Thoracic aorta (tissue), 2 donors: Measurements from ENCODE around the gene DICER1. TPM values are rescaled to one million over a fixed set of nuclear protein-coding genes. Genes with fewer than 3 reads are reported as not detected.

Source experiments
- ATAC-seq: fragments of 150-250 bp; one replicate; pipeline ENCODE4 v1.8.0; 2017; ENCODE audit warnings: low read depth; ENCODE audit not compliant: insufficient number of reproducible peaks, low FRiP score
- DNase-seq: peaks from one replicate; pipeline ENCODE4 v3.0.0-alpha.2; 2020; ENCODE audit warnings: low spot score
- H3K27ac ChIP-seq, 2 donors: fragments of 200-600 bp; sonication (generic); 1 replicate in 1 of 2; 2 replicates in 1 of 2; pipeline ENCODE4 v1.5.1; 2016; ENCODE audit warnings: mild to moderate bottlenecking in 2 of 2, moderate library complexity in 2 of 2
- H3K27me3 ChIP-seq: fragments of 200-600 bp; sonication (generic); replicated peaks from 2 replicates; pipeline ENCODE4 v1.6.0; 2016; ENCODE audit warnings: mild to moderate bottlenecking; ENCODE audit not compliant: insufficient read depth
- H3K36me3 ChIP-seq: fragments of 200-600 bp; sonication (generic); one replicate; pipeline ENCODE4 v1.5.1; 2016
- H3K4me1 ChIP-seq, 2 donors: fragments of 200-600 bp; sonication (generic); 1 replicate in 1 of 2; 2 replicates in 1 of 2; pipeline versions ENCODE4 v1.5.1 to v1.6.0; 2016; ENCODE audit warnings: low read depth in 2 of 2, mild to moderate bottlenecking in 1 of 2; ENCODE audit not compliant: control insufficient read depth in 1 of 2
- H3K4me3 ChIP-seq: fragments of 200-600 bp; sonication (generic); 2 replicates; pipeline ENCODE4 v1.5.1; 2016; ENCODE audit warnings: mild to moderate bottlenecking
- H3K9me3 ChIP-seq: fragments of 200-600 bp; sonication (generic); 2 replicates; pipeline ENCODE4 v1.5.1; 2016
- CTCF ChIP-seq: fragments of 200-600 bp; sonication (generic); IDR thresholded peaks from one replicate; pipeline ENCODE4 v1.5.1; 2019; ENCODE audit warnings: antibody characterized with exemption
- total RNA-seq, 2 donors: library from RNA; depleted of rRNA; stranded (reverse); fragments of >200 nt; gene quantifications; one replicate each; pipeline versions ENCODE4 v1.1.0 to v1.2.3, GENCODE V29; 2016

DICER1 gene
- total RNA-seq, 2 donors from 2014 or later = 56.3 to 92.5 TPM

GRCh38 chr14:95125221-95125620 is 32.1 kb downstream of the DICER1 start:
- TF ChIP-seq CTCF = no peak
- Histone ChIP-seq H3K27ac (no peak overlapping the region), H3K4me1 (no peaks in the 10 kb centered on the region), H3K4me3 (no peak overlapping the region), H3K27me3 (no peaks in the 10 kb centered on the region), H3K9me3 (no peaks in the 10 kb centered on the region), H3K36me3 (peaks cover 20% of the 10 kb centered on the region)
- DNase-seq (no peak), ATAC-seq (no peak)

- ATAC-seq = no peak
- H3K27me3 ChIP-seq = no peaks in the 10 kb centered on the region
- no peak for TF ChIP-seq CTCF
- peaks cover 20% of the 10 kb centered on the region for H3K36me3 ChIP-seq
- no peak overlapping the region for H3K4me3 ChIP-seq
- H3K4me1 ChIP-seq = no peaks in the 10 kb centered on the region
- H3K27ac ChIP-seq = no peak overlapping the region
- H3K9me3 ChIP-seq = no peaks in the 10 kb centered on the region
- DNase-seq = no peak
Observed at GRCh38 chr14:95123891-95124579, 33.3 kb downstream of the DICER1 start.

- no peaks in the 10 kb centered on the region for H3K4me1 ChIP-seq
- no peak overlapping the region for H3K27ac ChIP-seq
- no peaks in the 10 kb centered on the region for H3K9me3 ChIP-seq
- H3K4me3 ChIP-seq = no peak overlapping the region
- peaks cover 20% of the 10 kb centered on the region for H3K36me3 ChIP-seq
- H3K27me3 ChIP-seq = no peaks in the 10 kb centered on the region
- DNase-seq (no peak), ATAC-seq (no peak)
- TF ChIP-seq CTCF = no peak
Observed at GRCh38 chr14:95122621-95122945, 34.7 kb downstream of the DICER1 start.

GRCh38 chr14:95121911-95122620 is 35.3 kb downstream of the DICER1 start:
- Histone ChIP-seq H3K27ac (no peak overlapping the region), H3K27me3 (no peaks in the 10 kb centered on the region), H3K9me3 (no peaks in the 10 kb centered on the region), H3K4me1 (no peaks in the 10 kb centered on the region), H3K4me3 (no peak overlapping the region), H3K36me3 (peaks cover 20% of the 10 kb centered on the region)
- ATAC-seq (no peak), DNase-seq (no peak)
- TF ChIP-seq CTCF = no peak

- Histone ChIP-seq H3K4me3 (no peak overlapping the region), H3K9me3 (no peaks in the 10 kb centered on the region), H3K27ac (no peak overlapping the region), H3K36me3 (peaks cover 28% of the 10 kb centered on the region), H3K27me3 (no peaks in the 10 kb centered on the region), H3K4me1 (no peaks in the 10 kb centered on the region)
- ATAC-seq (no peak), DNase-seq (no peak)
- TF ChIP-seq CTCF = no peak
Observed at GRCh38 chr14:95119336-95119735, 38.0 kb downstream of the DICER1 start.
